Neural progenitor cell (in vitro differentiated cells): Measurements from ENCODE around the gene EDC3. TPM values are rescaled to one million over a fixed set of nuclear protein-coding genes. Genes with fewer than 3 reads are reported as not detected.

Experiments
- DNase-seq: peaks from one replicate; pipeline ENCODE4 v3.0.0-alpha.2; 2016; ENCODE audit warnings: low spot score
- H2AFZ ChIP-seq: fragments of 200-600 bp; sonication (generic); replicated peaks from 2 replicates; pipeline ENCODE4 v1.6.1; 2016; ENCODE audit warnings: antibody characterized with exemption
- H3F3A ChIP-seq: fragments of 200-600 bp; sonication (generic); 2 replicates; pipeline ENCODE4 v1.6.1; 2016; ENCODE audit warnings: antibody characterized with exemption, low read depth
- H3K27ac ChIP-seq: fragments of 200-600 bp; sonication (generic); 2 replicates; pipeline ENCODE4 v1.5.1; 2016; ENCODE audit warnings: mild to moderate bottlenecking
- H3K27me3 ChIP-seq: fragments of 200-600 bp; sonication (generic); 2 replicates; pipeline ENCODE4 v1.6.1; 2016; ENCODE audit warnings: mild to moderate bottlenecking, moderate library complexity
- H3K36me3 ChIP-seq: fragments of 200-600 bp; sonication (generic); 2 replicates; pipeline ENCODE4 v1.5.1; 2016
- H3K4me1 ChIP-seq: fragments of 200-600 bp; sonication (generic); 2 replicates; pipeline ENCODE4 v1.6.1; 2016; ENCODE audit warnings: mixed run types
- H3K4me2 ChIP-seq: fragments of 200-600 bp; sonication (generic); 2 replicates; pipeline ENCODE4 v1.6.1; 2016
- H3K4me3 ChIP-seq: fragments of 200-600 bp; sonication (generic); 2 replicates; pipeline ENCODE4 v1.5.1; 2016
- H3K79me2 ChIP-seq: fragments of 200-600 bp; sonication (generic); 2 replicates; pipeline ENCODE4 v1.6.1; 2016; ENCODE audit warnings: low read depth
- H3K9ac ChIP-seq: fragments of 200-600 bp; sonication (generic); 2 replicates; pipeline ENCODE4 v1.6.1; 2016
- H3K9me3 ChIP-seq: fragments of 200-600 bp; sonication (generic); 2 replicates; pipeline ENCODE4 v1.5.1; 2016; ENCODE audit warnings: low read depth
- H4K20me1 ChIP-seq: fragments of 200-600 bp; sonication (generic); 2 replicates; pipeline ENCODE4 v1.6.1; 2016; ENCODE audit warnings: low read depth
- H3K27ac Mint-ChIP-seq: 3 replicates; pipeline ENCODE4 v1.8.0; 2021; ENCODE audit warnings: mixed read lengths
- H3K27me3 Mint-ChIP-seq: 2 replicates; pipeline ENCODE4 v1.8.0; 2022; ENCODE audit warnings: low read depth, mild to moderate bottlenecking, inconsistent platforms, moderate library complexity, mixed read lengths; ENCODE audit not compliant: insufficient read depth
- H3K36me3 Mint-ChIP-seq: 3 replicates; pipeline ENCODE4 v1.8.0; 2021; ENCODE audit warnings: mixed read lengths
- H3K4me1 Mint-ChIP-seq: 3 replicates; pipeline ENCODE4 v1.8.0; 2021; ENCODE audit warnings: mixed read lengths
- H3K4me3 Mint-ChIP-seq: 3 replicates; pipeline ENCODE4 v1.8.0; 2021; ENCODE audit warnings: mild to moderate bottlenecking, moderate library complexity, mixed read lengths
- H3K9me3 Mint-ChIP-seq: 3 replicates; pipeline ENCODE4 v1.8.0; 2020; ENCODE audit warnings: mixed read lengths
- EZH2 ChIP-seq: fragments of 200-600 bp; sonication (generic); IDR thresholded peaks from 2 replicates; pipeline ENCODE4 v1.6.1; 2017; ENCODE audit warnings: antibody characterized with exemption, mild to moderate bottlenecking, moderate library complexity
- EZH2phosphoT487 ChIP-seq: fragments of 200-600 bp; sonication (generic); IDR thresholded peaks from 2 replicates; pipeline ENCODE4 v1.6.1; 2017; ENCODE audit warnings: antibody characterized with exemption
- total RNA-seq: library from RNA; depleted of rRNA; stranded (reverse); fragments of >200 nt; gene quantifications from 2 replicates; pipeline ENCODE4 v1.2.3, GENCODE V29; 2015; ENCODE audit warnings: low replicate concordance
- TF ChIP-seq, protein P1 (sequence below): fragments of 200-600 bp; sonication (generic); IDR thresholded peaks from 2 replicates; pipeline ENCODE4 v1.5.1; 2017; ENCODE audit warnings: antibody characterized with exemption, mild to moderate bottlenecking

EDC3 gene
- total RNA-seq, 1 donor from 2014 or later: 24.4 TPM

DNA sequence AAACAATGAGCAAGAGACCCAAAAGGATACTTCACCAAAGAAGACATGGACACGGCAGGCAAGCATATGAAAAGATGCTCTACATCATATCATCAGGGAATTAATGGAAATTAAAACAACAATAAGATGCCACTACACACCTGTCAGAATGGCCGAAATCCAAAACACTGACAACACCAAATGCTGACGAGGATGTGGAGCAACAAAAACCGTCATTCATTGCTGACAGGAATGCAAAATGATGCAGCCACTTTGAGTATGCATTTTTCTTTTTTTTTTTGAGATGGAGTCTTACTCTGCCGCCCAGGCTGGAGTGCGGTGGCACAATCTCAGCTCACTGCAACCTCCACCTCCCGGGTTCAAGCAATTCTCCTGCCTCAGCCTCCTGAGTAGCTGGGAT lies 19.0 kb downstream of the EDC3 start:
- H3K4me3 ChIP-seq: no peak overlapping the region
- no peaks in the 10 kb centered on the region for H3K9me3 Mint-ChIP-seq
- no peak overlapping the region for H3K27ac ChIP-seq
- no peak overlapping the region for H3K4me2 ChIP-seq
- H2AFZ ChIP-seq: no peak overlapping the region
- no peaks in the 10 kb centered on the region for H3K36me3 ChIP-seq
- no peaks in the 10 kb centered on the region for H3K4me1 Mint-ChIP-seq
- no peak overlapping the region for H3K4me3 Mint-ChIP-seq
- peaks cover 39% of the 10 kb centered on the region for H4K20me1 ChIP-seq
- TF ChIP-seq EZH2phosphoT487 (no peak), EZH2 (no peak)
- TF ChIP-seq, protein P1, sequence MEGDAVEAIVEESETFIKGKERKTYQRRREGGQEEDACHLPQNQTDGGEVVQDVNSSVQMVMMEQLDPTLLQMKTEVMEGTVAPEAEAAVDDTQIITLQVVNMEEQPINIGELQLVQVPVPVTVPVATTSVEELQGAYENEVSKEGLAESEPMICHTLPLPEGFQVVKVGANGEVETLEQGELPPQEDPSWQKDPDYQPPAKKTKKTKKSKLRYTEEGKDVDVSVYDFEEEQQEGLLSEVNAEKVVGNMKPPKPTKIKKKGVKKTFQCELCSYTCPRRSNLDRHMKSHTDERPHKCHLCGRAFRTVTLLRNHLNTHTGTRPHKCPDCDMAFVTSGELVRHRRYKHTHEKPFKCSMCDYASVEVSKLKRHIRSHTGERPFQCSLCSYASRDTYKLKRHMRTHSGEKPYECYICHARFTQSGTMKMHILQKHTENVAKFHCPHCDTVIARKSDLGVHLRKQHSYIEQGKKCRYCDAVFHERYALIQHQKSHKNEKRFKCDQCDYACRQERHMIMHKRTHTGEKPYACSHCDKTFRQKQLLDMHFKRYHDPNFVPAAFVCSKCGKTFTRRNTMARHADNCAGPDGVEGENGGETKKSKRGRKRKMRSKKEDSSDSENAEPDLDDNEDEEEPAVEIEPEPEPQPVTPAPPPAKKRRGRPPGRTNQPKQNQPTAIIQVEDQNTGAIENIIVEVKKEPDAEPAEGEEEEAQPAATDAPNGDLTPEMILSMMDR: no peak
- no peaks in the 10 kb centered on the region for H3K27me3 Mint-ChIP-seq
- no peak overlapping the region for H3K27ac Mint-ChIP-seq
- H3K4me1 ChIP-seq: no peaks in the 10 kb centered on the region
- H3K27me3 ChIP-seq: no peaks in the 10 kb centered on the region
- H3K79me2 ChIP-seq: peaks cover 72% of the 10 kb centered on the region
- no peak for DNase-seq
- H3K36me3 Mint-ChIP-seq: peaks cover 11% of the 10 kb centered on the region
- H3K9ac ChIP-seq: no peak overlapping the region
- H3F3A ChIP-seq: peaks cover 4% of the 10 kb centered on the region
- no peaks in the 10 kb centered on the region for H3K9me3 ChIP-seq

DNA sequence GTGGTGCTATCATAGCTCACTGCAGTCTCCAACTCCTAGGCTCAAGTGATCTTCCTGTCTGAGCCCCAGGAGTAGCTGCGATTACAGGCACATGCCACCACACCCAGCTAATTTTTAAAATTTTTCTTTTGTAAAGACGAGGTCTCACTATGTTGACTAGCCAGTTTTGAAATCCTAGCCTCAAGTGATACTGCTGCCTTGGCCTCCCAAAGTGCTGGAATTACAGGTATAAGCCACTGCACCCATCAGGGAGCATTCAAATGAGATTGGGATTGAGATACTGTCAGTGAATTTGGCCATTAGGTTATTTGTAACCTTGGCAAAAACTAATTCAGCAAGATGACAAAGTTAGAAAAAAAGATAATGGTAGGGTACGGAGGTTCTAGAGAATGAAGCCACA lies 21.7 kb downstream of the EDC3 start:
- Histone ChIP-seq H3K79me2 (peaks cover 46% of the 10 kb centered on the region), H3K4me3 (no peak overlapping the region), H3K27ac (no peak overlapping the region), H2AFZ (no peak overlapping the region), H3K9ac (no peak overlapping the region), H3K9me3 (no peaks in the 10 kb centered on the region), H3K4me1 (no peaks in the 10 kb centered on the region), H3K27me3 (no peaks in the 10 kb centered on the region), H3K4me2 (no peak overlapping the region), H4K20me1 (peaks cover 26% of the 10 kb centered on the region), H3K36me3 (no peaks in the 10 kb centered on the region), H3F3A (no peaks in the 10 kb centered on the region)
- Mint-ChIP-seq H3K36me3 (peaks cover 12% of the 10 kb centered on the region), H3K9me3 (no peaks in the 10 kb centered on the region), H3K27ac (no peak overlapping the region), H3K4me1 (no peaks in the 10 kb centered on the region), H3K27me3 (no peaks in the 10 kb centered on the region), H3K4me3 (no peak overlapping the region)
- TF ChIP-seq EZH2phosphoT487 (no peak), EZH2 (no peak)
- TF ChIP-seq, protein P1: no peak
- no peak for DNase-seq

DNA sequence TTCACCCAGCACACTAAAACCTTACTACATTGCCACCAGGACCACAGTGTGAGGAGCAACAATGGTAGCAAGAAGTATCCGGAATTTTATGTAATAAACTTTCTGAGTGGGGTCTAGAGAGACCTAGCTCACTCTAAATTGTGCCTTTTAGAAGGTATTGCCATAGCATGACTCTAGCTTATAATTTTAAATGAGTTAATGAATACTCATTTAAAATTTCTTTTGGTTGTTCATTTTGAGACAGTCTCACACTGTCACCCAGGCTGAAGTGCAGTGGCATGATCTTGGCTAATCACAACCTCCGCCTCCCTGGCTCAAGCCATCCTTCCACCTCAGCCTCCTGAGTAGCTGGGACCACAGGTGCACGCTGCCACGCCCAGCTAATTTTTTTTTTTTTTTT lies 26.2 kb downstream of the EDC3 start:
- no peak overlapping the region for H2AFZ ChIP-seq
- no peaks in the 10 kb centered on the region for H3K9me3 ChIP-seq
- Mint-ChIP-seq H3K4me1 (no peaks in the 10 kb centered on the region), H3K27me3 (no peaks in the 10 kb centered on the region), H3K4me3 (no peak overlapping the region), H3K9me3 (no peaks in the 10 kb centered on the region), H3K36me3 (peaks cover 15% of the 10 kb centered on the region), H3K27ac (no peak overlapping the region)
- no peaks in the 10 kb centered on the region for H3K27me3 ChIP-seq
- H3K79me2 ChIP-seq: peaks cover 4% of the 10 kb centered on the region
- H3K4me3 ChIP-seq: no peak overlapping the region
- peaks cover 3% of the 10 kb centered on the region for H3F3A ChIP-seq
- no peaks in the 10 kb centered on the region for H3K4me1 ChIP-seq
- TF ChIP-seq EZH2: no peak
- TF ChIP-seq EZH2phosphoT487: no peak
- TF ChIP-seq, protein P1: no peak
- H3K4me2 ChIP-seq: no peak overlapping the region
- no peak overlapping the region for H3K27ac ChIP-seq
- no peaks in the 10 kb centered on the region for H3K36me3 ChIP-seq
- no peak overlapping the region for H3K9ac ChIP-seq
- H4K20me1 ChIP-seq: peaks cover 37% of the 10 kb centered on the region
- DNase-seq: no peak
